Effector memory CD4-positive, alpha-beta T cell (primary cell): Measurements from ENCODE around the gene DHX29.
A peak's percentile ranks its signal among the peaks of the same experiment; 100 is the strongest.

Experiments used
- DNase-seq, 3 donors: peaks; one replicate each; pipeline ENCODE4 v3.0.0-alpha.2; 2020
- H3K27ac ChIP-seq: 2 replicates; pipeline ENCODE4 v1.7.0; 2013; ENCODE audit warnings: mild to moderate bottlenecking, low read length, moderate library complexity; ENCODE audit not compliant: insufficient read depth, poor library complexity, severe bottlenecking
- H3K27me3 ChIP-seq: replicated peaks from 2 replicates; pipeline ENCODE4 v1.7.0; 2013; ENCODE audit warnings: mild to moderate bottlenecking, low read length; ENCODE audit not compliant: insufficient read depth, control insufficient read depth, poor library complexity, severe bottlenecking
- H3K36me3 ChIP-seq: 2 replicates; pipeline ENCODE4 v1.7.0; 2013; ENCODE audit warnings: mild to moderate bottlenecking, low read length, moderate library complexity; ENCODE audit not compliant: control insufficient read depth, insufficient read depth
- H3K4me1 ChIP-seq: 2 replicates; pipeline ENCODE4 v1.7.0; 2013; ENCODE audit warnings: low read length, mild to moderate bottlenecking; ENCODE audit not compliant: control insufficient read depth, insufficient read depth, poor library complexity, severe bottlenecking
- H3K4me3 ChIP-seq: 2 replicates; pipeline ENCODE4 v1.7.0; 2013; ENCODE audit warnings: low read length, low read depth, mild to moderate bottlenecking; ENCODE audit not compliant: insufficient read depth, poor library complexity, severe bottlenecking
- H3K9me3 ChIP-seq: 2 replicates; pipeline ENCODE4 v1.7.0; 2013; ENCODE audit warnings: mild to moderate bottlenecking, low read length, moderate library complexity; ENCODE audit not compliant: control insufficient read depth

DHX29 gene

GRCh38 chr5:55316837-55317236 is 9.3 kb upstream of the DHX29 start:
- no peak overlapping the region for H3K4me3 ChIP-seq
- H3K27me3 ChIP-seq = no peaks in the 10 kb centered on the region
- H3K9me3 ChIP-seq = no peaks in the 10 kb centered on the region
- peaks cover 2% of the 10 kb centered on the region for H3K4me1 ChIP-seq
- DNase-seq = no peak
- H3K36me3 ChIP-seq = no peaks in the 10 kb centered on the region
- H3K27ac ChIP-seq = no peak overlapping the region

GRCh38 chr5:55316289-55316688 is 8.8 kb upstream of the DHX29 start:
- Histone ChIP-seq H3K9me3 (no peaks in the 10 kb centered on the region), H3K36me3 (no peaks in the 10 kb centered on the region), H3K4me3 (no peak overlapping the region), H3K27me3 (no peaks in the 10 kb centered on the region), H3K27ac (no peak overlapping the region), H3K4me1 (peaks cover 2% of the 10 kb centered on the region)
- no peak for DNase-seq

- no peak overlapping the region for H3K4me3 ChIP-seq
- no peak for DNase-seq
- no peaks in the 10 kb centered on the region for H3K27me3 ChIP-seq
- H3K4me1 ChIP-seq = peaks cover 7% of the 10 kb centered on the region
- H3K27ac ChIP-seq = no peak overlapping the region
- H3K9me3 ChIP-seq = no peaks in the 10 kb centered on the region
- H3K36me3 ChIP-seq = no peaks in the 10 kb centered on the region
These were observed 6.5 kb upstream of the DHX29 start for GRCh38 chr5:55313870-55314617.

- H3K4me3 ChIP-seq = peak overlapping the region; percentile 73
- peak overlapping the region; percentile 85 for H3K27ac ChIP-seq
- no peaks in the 10 kb centered on the region for H3K36me3 ChIP-seq
- H3K4me1 ChIP-seq = peaks cover 14% of the 10 kb centered on the region
- H3K27me3 ChIP-seq = no peaks in the 10 kb centered on the region
- no peak for DNase-seq
- no peaks in the 10 kb centered on the region for H3K9me3 ChIP-seq
These were observed 851 bp upstream of the DHX29 start for GRCh38 chr5:55308254-55308836.

- Histone ChIP-seq H3K9me3 (no peaks in the 10 kb centered on the region), H3K4me1 (peaks cover 14% of the 10 kb centered on the region), H3K27ac (peak overlapping the region; percentile 85), H3K4me3 (peak overlapping the region; percentile 73), H3K27me3 (no peaks in the 10 kb centered on the region), H3K36me3 (no peaks in the 10 kb centered on the region)
- no peak for DNase-seq
These were observed 682 bp downstream of the DHX29 start for GRCh38 chr5:55306641-55307382.

GRCh38 chr5:55305345-55305744 is 2.1 kb downstream of the DHX29 start:
- Histone ChIP-seq H3K27ac (no peak overlapping the region), H3K36me3 (peaks cover 7% of the 10 kb centered on the region), H3K4me3 (no peak overlapping the region), H3K9me3 (no peaks in the 10 kb centered on the region), H3K4me1 (peaks cover 14% of the 10 kb centered on the region), H3K27me3 (no peaks in the 10 kb centered on the region)
- no peak for DNase-seq

GRCh38 chr5:55304584-55304983 is 2.9 kb downstream of the DHX29 start:
- Histone ChIP-seq H3K4me1 (peaks cover 12% of the 10 kb centered on the region), H3K27ac (no peak overlapping the region), H3K4me3 (no peak overlapping the region), H3K27me3 (no peaks in the 10 kb centered on the region), H3K36me3 (peaks cover 7% of the 10 kb centered on the region), H3K9me3 (no peaks in the 10 kb centered on the region)
- DNase-seq = no peak

GRCh38 chr5:55303238-55303690 is 4.2 kb downstream of the DHX29 start:
- H3K4me3 ChIP-seq = no peak overlapping the region
- no peak for DNase-seq
- no peaks in the 10 kb centered on the region for H3K9me3 ChIP-seq
- no peaks in the 10 kb centered on the region for H3K27me3 ChIP-seq
- H3K27ac ChIP-seq = no peak overlapping the region
- peaks cover 4% of the 10 kb centered on the region for H3K4me1 ChIP-seq
- H3K36me3 ChIP-seq = peaks cover 7% of the 10 kb centered on the region

- no peaks in the 10 kb centered on the region for H3K4me1 ChIP-seq
- no peaks in the 10 kb centered on the region for H3K9me3 ChIP-seq
- peaks cover 12% of the 10 kb centered on the region for H3K36me3 ChIP-seq
- H3K27ac ChIP-seq = no peak overlapping the region
- DNase-seq = no peak
- H3K27me3 ChIP-seq = no peaks in the 10 kb centered on the region
- no peak overlapping the region for H3K4me3 ChIP-seq
These were observed 6.6 kb downstream of the DHX29 start for GRCh38 chr5:55300890-55301289.

GRCh38 chr5:55294935-55295334 is 12.6 kb downstream of the DHX29 start:
- no peak for DNase-seq
- H3K4me3 ChIP-seq = no peak overlapping the region
- H3K36me3 ChIP-seq = peaks cover 46% of the 10 kb centered on the region
- no peaks in the 10 kb centered on the region for H3K27me3 ChIP-seq
- H3K27ac ChIP-seq = no peak overlapping the region
- no peaks in the 10 kb centered on the region for H3K4me1 ChIP-seq
- no peaks in the 10 kb centered on the region for H3K9me3 ChIP-seq
